HUES64 (cell line): ENCODE measurements around the gene GDAP2.

Source experiments
- H3K27ac ChIP-seq: 2 replicates; pipeline ENCODE4 v1.7.0; 2013; ENCODE audit warnings: low read depth, low read length, inconsistent platforms
- H3K27me3 ChIP-seq: 2 replicates; pipeline ENCODE4 v1.6.1; 2013; ENCODE audit warnings: mild to moderate bottlenecking, low read length; ENCODE audit not compliant: insufficient read depth
- H3K36me3 ChIP-seq: 2 replicates; pipeline ENCODE4 v1.6.1; 2013; ENCODE audit warnings: mild to moderate bottlenecking, low read length; ENCODE audit not compliant: insufficient read depth
- H3K4me1 ChIP-seq: 2 replicates; pipeline ENCODE4 v1.6.1; 2013; ENCODE audit warnings: mild to moderate bottlenecking, low read length, moderate library complexity; ENCODE audit not compliant: insufficient read depth
- H3K4me3 ChIP-seq: 2 replicates; pipeline ENCODE4 v1.5.1; 2013; ENCODE audit warnings: mild to moderate bottlenecking, low read length, moderate library complexity
- H3K9ac ChIP-seq: 2 replicates; pipeline ENCODE4 v1.6.1; 2013; ENCODE audit warnings: mild to moderate bottlenecking, low read depth, low read length
- H3K9me3 ChIP-seq: 2 replicates; pipeline ENCODE4 v1.6.1; 2013; ENCODE audit warnings: low read depth, low read length; ENCODE audit not compliant: insufficient read depth
- WGBS: fragments of 150-250, 120-280 bp; methylation state at CpG from one replicate; pipeline ENCODE4 v1.1.7; 2013; ENCODE audit warnings: missing lambda C conversion rate; 5-methylcytosine and 5-hydroxymethylcytosine counted together

GDAP2 gene

DNA sequence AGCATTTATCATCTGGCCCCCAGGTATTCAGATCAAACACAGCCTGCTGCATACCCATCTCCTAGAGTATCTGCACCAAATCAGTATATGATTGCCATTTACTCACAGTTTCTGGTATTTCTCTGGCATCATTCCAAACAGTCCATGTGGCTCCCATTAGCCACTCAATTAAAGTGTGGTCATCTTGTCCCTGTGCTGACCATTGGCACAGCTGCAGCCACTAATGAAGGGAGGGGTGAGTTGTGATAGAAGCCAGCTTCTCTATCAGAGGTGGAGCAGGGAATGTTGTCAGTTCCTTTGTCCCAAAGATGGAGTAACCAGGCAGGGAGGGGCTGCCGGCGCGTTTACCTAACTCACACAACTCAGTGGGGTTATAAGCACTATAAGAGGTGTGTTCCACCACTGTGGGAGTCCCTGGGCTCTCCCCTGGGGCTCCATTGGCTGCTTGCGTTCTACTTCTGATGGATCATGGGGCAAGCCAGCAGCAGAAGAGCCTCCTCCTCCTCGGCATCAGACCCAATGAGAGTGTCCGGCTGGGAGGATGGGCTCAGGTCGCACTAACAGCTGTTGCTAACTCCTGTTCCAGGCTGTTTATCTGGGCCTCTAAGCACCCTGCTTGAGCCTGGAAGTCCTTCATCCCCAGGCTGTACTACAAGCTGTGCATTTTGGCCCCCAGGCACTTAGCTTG is 108.6 kb downstream of the GDAP2 start:
- no peak overlapping the region for H3K9ac ChIP-seq
- H3K27me3 ChIP-seq: no peaks in the 10 kb centered on the region
- H3K36me3 ChIP-seq: no peaks in the 10 kb centered on the region
- no peaks in the 10 kb centered on the region for H3K4me1 ChIP-seq
- WGBS: 92% methylated on average over 7 of the region's 7 CpGs
- H3K4me3 ChIP-seq: no peak overlapping the region
- peaks cover 5% of the 10 kb centered on the region for H3K9me3 ChIP-seq
- H3K27ac ChIP-seq: no peak overlapping the region

DNA sequence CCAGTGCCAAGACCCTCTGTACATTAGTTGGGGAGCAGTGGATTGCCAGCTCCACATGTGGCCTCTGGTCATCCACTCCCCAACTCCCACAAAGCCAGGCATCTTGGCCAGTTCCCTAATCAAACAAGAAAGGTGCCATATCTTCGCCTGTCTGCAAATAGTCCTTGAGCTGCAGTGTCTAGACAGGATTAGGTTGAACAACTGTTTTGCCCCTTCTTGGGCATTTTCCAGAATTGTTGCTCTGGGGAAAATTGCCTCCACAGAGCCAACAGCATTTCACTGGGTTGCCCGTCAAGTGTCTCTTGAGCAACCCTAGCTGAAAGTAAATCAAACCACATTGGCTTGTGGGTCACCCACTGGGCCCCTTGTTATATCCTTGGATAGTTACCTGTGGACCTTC is 109.3 kb downstream of the GDAP2 start:
- WGBS: 95% methylated on average over 2 of the region's 2 CpGs
- no peaks in the 10 kb centered on the region for H3K27me3 ChIP-seq
- H3K9ac ChIP-seq: no peak overlapping the region
- H3K4me3 ChIP-seq: no peak overlapping the region
- H3K9me3 ChIP-seq: peaks cover 5% of the 10 kb centered on the region
- H3K4me1 ChIP-seq: no peaks in the 10 kb centered on the region
- no peaks in the 10 kb centered on the region for H3K36me3 ChIP-seq
- no peak overlapping the region for H3K27ac ChIP-seq

DNA sequence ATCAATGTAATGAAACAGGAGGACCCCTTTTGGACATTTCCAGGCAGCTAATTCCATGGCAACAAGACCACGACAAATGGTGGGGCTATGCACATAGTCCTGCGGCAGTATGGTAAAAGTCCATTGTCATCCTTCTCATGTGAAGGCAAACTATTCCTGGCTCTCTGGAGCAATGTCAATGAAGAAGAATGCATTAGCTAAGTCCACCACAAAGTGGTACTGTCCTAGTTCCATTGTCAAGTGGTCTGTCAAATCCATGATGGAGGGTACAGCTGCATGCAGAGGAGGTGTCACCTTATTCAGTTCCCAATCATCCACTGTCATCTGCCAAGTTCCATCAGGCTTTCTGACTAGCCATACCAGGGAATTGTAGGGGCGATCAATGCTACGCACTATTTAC is 110.1 kb downstream of the GDAP2 start:
- Histone ChIP-seq H3K4me1 (no peaks in the 10 kb centered on the region), H3K9me3 (peaks cover 5% of the 10 kb centered on the region), H3K27ac (no peak overlapping the region), H3K27me3 (no peaks in the 10 kb centered on the region), H3K36me3 (no peaks in the 10 kb centered on the region), H3K4me3 (no peak overlapping the region), H3K9ac (no peak overlapping the region)
- 97% methylated on average over 4 of the region's 4 CpGs for WGBS

DNA sequence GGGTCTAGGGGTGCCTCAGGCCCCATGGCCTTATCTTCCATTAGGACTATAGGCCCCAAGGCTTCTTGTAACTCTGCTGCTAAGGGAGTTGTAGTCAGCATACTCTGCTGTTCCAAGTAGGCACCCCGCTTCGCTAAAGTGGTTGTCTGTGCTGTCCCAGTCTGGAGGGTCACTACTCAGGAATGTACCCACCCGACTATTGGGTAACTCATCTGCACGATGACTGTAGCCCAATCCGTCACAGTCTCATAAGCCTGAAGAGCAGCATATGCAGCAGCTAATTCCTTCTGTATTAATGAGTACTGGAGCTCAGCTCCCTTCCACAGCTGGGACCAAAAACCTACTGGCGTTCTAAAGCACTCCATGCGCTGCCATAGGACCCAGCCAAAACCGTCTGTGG is 111.0 kb downstream of the GDAP2 start:
- 95% methylated on average over 8 of the region's 8 CpGs for WGBS
- Histone ChIP-seq H3K9me3 (peaks cover 5% of the 10 kb centered on the region), H3K9ac (no peak overlapping the region), H3K4me3 (no peak overlapping the region), H3K4me1 (no peaks in the 10 kb centered on the region), H3K36me3 (no peaks in the 10 kb centered on the region), H3K27ac (no peak overlapping the region), H3K27me3 (no peaks in the 10 kb centered on the region)

DNA sequence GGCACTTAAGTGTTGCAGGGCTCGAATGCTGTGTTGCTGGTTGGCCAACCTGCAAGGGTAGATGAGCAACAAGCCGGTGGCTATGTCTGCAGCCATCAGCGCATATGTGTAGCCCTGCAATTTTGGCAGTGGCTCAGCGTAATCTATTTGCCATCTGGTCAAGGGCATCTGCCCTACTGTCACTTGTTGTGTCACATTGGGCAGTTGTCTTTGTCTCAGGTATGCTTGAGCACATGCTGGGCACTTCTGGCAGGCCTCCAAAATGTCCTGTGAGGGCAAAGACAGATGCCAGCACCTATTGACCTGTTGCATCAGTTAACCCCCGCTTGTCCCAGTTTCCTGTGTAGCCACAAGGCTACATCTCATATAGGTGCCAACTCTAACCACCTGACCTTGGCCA is 111.8 kb downstream of the GDAP2 start:
- no peaks in the 10 kb centered on the region for H3K4me1 ChIP-seq
- no peak overlapping the region for H3K9ac ChIP-seq
- 95% methylated on average over 5 of the region's 5 CpGs for WGBS
- H3K9me3 ChIP-seq: peaks cover 5% of the 10 kb centered on the region
- H3K27ac ChIP-seq: no peak overlapping the region
- no peak overlapping the region for H3K4me3 ChIP-seq
- no peaks in the 10 kb centered on the region for H3K27me3 ChIP-seq
- no peaks in the 10 kb centered on the region for H3K36me3 ChIP-seq

DNA sequence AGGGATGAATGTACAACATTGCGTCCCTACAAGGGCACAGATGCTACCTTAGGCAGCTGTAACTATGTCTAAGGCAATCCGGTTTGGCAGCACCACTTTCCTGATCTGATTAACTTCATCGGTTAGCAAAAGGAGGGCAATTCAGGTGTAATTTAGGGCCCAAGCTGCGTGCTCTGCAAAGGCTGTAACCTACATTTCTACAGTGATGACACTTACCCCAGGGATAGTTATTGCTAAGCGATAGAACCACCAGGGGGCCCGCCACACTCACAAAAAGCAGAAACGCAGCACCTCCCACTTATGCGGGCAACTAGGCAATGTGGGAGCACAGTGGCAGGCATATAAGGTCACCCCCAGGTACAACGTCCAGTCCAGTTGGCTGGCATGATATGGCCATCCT is 113.5 kb downstream of the GDAP2 start:
- no peak overlapping the region for H3K9ac ChIP-seq
- 89% methylated on average over 9 of the region's 9 CpGs for WGBS
- no peaks in the 10 kb centered on the region for H3K27me3 ChIP-seq
- no peaks in the 10 kb centered on the region for H3K9me3 ChIP-seq
- H3K4me3 ChIP-seq: no peak overlapping the region
- no peaks in the 10 kb centered on the region for H3K36me3 ChIP-seq
- H3K4me1 ChIP-seq: no peaks in the 10 kb centered on the region
- no peak overlapping the region for H3K27ac ChIP-seq

DNA sequence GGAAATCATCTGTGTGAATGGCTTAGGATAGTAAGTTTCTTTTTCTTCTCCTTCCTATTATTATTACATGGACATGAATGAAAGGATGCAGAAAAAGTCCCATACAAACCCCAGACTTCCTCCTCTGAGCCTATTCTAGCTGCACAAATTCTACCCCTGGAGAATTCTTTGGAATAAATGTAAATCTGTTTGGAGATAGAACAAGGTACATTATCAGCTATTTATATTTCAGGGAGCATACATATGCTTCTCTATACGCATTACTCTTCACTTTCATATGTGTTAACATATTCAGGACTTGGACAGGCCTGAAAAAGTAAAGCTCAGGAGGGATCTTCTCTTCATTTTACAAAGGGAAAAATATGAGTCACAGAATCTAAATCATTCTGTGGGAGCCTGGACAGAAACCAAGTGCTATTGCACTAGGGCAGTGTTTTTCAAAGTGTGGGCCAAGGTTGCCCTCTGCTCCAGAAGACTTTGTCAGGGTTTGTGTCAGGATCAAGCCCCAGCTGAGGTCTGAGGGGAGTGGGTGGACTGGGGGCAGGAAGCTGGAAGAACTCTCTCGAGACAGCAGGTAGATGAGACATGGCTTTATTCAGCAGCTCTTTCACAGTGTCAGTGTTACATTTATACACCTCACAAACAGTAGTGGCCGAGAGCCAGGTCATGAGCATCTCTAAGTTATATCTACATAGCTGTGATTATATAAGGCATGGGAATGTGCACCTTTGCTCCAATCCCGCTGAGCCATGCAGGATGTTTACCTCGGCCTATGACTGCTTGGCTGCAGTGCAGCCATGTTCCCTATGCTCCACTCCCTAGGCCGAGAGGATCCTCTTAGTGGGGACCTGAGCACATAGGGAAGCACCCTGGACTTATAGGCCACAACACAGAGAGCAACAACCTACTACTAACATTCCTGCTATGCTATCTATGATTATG is 114.3 kb downstream of the GDAP2 start:
- 97% methylated on average over 4 of the region's 6 CpGs for WGBS
- Histone ChIP-seq H3K36me3 (no peaks in the 10 kb centered on the region), H3K9ac (no peak overlapping the region), H3K4me3 (no peak overlapping the region), H3K27me3 (no peaks in the 10 kb centered on the region), H3K27ac (no peak overlapping the region), H3K4me1 (no peaks in the 10 kb centered on the region), H3K9me3 (no peaks in the 10 kb centered on the region)
